PC-9 (cell line): ENCODE results near the gene R3HDM2.

ENCODE experiments used
- EZH2 ChIP-seq: fragments of 200-600 bp; sonication (generic); IDR thresholded peaks from 2 replicates; pipeline ENCODE4 v1.8.0; 2017; ENCODE audit warnings: antibody characterized with exemption, low read depth
- TF ChIP-seq, protein P1 (sequence below): fragments of 200-600 bp; sonication (generic); conservative IDR thresholded peaks from 2 replicates; pipeline ENCODE4 v1.6.1; 2017; ENCODE audit warnings: mixed run types, antibody characterized with exemption, mild to moderate bottlenecking, moderate library complexity

DNA sequence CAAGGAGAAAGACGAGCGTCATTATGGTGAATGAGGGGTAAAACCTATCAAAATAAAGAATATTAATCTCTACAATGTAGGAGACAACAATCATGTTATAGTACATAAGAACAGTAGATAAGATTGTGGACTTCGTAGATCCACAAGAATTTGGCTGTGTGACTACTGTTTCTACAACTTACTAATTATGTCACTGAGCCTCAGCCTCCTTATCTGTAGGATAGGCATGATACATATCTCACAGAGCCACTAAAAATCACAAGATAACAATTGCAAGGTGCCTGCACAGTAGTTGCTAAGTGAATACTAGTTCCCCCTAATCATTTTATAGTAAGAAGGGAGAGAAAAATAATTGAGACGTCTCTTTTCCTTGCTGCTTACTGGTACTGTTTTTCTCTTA lies 101.6 kb downstream of the R3HDM2 start:
- TF ChIP-seq, protein P1, sequence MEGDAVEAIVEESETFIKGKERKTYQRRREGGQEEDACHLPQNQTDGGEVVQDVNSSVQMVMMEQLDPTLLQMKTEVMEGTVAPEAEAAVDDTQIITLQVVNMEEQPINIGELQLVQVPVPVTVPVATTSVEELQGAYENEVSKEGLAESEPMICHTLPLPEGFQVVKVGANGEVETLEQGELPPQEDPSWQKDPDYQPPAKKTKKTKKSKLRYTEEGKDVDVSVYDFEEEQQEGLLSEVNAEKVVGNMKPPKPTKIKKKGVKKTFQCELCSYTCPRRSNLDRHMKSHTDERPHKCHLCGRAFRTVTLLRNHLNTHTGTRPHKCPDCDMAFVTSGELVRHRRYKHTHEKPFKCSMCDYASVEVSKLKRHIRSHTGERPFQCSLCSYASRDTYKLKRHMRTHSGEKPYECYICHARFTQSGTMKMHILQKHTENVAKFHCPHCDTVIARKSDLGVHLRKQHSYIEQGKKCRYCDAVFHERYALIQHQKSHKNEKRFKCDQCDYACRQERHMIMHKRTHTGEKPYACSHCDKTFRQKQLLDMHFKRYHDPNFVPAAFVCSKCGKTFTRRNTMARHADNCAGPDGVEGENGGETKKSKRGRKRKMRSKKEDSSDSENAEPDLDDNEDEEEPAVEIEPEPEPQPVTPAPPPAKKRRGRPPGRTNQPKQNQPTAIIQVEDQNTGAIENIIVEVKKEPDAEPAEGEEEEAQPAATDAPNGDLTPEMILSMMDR, result no peak
- no peak for TF ChIP-seq EZH2
